Islet of Langerhans (tissue), 1 donor: ENCODE results near the gene PAPSS1.
"Not testable (repeated sequence)": the region's sequence is repeated elsewhere in the genome, so short reads cannot be mapped to it uniquely, and the experiment has no call there.

Source experiments
- FAIRE-seq: peaks from one replicate; lab custom pipeline; 2011; peaks lifted over from hg19 to GRCh38; lab: Jason Lieb, UNC

PAPSS1 gene

DNA sequence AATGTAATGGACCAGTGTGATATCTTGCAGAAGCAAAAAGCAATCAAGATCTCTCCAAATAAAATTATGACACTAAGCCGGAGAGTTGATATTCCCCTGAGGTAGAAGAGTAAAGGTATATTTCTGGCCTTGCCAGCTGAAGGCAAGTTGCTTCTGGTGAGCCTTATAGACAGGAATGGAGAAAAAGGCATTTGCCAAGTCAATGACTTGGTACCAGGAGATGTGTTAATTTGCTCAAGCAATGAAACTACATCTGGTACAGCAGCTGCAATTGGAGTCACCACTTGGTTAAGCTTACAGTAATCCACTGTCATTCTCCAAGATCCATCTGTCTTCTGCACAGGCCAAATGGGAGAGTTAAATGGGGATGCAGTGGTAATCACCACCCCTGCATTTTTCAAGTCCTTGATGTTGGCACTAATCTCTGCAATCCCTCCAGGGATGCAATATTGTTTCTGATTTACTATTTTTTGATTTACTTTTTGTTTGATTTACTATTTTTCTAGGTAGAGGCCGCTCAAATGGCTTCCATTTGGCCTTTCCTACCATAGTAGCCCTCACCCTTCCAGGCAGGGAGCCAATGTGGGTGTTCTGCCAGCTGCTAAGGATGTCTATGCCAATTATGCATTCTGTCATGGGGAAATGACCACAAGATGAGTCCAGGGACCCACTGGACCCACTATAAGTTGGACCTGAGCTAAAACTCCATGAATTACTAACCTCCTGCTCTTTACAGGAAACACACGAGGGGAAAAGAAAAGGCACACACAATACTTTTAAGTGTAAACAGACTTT, 6.3 kb upstream of the PAPSS1 start:
- FAIRE-seq: not testable (repeated sequence)

DNA sequence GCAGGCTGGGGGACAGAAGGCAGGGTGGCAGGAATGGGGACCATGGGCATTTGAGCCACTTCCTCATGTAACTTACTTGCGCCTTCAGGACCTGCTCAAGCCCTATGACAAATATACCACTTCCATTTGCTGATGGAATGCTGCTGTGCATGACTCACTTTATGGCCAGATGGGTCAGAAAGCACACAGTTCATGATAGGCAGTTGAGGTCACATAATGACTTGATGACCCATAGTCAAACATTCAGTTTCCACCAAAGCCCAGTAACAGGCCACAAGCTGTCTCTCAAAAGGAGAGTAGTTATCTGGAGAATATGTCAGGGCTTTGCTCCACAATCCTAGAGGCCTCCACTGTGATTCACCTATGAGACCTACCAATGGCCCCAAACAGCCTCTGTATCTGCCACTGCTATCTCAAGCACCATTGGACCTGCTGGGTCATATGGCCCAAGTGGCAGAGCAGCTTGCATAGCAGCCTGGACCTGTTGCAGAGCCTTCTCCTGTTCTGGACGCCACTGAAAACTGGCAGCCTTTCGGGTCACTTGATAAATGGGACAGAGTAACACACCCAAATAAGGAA, 5.3 kb upstream of the PAPSS1 start:
- no peak for FAIRE-seq

DNA sequence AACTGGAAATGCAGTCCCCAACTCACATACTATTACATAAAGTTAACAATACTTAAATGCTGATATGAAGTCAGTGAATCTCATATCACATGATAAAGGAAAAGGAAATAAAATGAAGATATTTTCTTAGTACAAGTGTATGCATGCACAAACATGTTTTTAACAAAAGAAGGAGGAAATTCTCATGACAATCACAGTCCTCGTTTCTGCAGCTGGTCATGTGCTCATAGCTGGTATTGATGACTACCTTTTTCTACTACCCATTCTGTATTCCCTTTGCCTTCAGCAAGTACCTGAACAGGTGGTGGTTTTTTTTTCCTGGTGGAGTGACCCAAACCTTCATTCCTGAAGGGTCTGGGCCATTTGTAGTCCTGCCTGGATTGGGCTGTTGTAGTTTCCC, 3.3 kb upstream of the PAPSS1 start:
- not testable (repeated sequence) for FAIRE-seq

- no peak for FAIRE-seq
These were observed 1.5 kb upstream of the PAPSS1 start for GRCh38 chr4:107721436-107722100.

- no peak for FAIRE-seq
These were observed 670 bp downstream of the PAPSS1 start for GRCh38 chr4:107719207-107719921.

GRCh38 chr4:107718351-107718965, 1.6 kb downstream of the PAPSS1 start:
- FAIRE-seq: no peak

DNA sequence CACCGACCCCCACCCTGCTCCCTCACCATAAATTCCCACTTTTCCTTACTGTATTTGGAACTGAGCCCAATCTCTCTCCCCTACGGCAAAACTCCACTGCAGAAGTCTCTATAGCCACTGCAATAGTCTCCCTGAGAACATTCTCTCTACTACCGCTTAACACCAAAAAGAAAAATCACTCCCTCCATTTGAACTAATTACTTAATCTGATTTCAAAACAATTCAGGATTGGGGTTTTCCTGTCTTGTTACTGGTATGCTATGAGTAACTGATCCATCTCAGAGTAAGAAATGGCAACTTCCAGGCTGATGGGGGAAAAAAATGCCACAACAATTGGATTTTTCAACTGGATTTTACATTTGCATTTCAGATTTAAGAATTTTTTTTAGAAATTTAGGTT, 5.8 kb downstream of the PAPSS1 start:
- no peak for FAIRE-seq

DNA sequence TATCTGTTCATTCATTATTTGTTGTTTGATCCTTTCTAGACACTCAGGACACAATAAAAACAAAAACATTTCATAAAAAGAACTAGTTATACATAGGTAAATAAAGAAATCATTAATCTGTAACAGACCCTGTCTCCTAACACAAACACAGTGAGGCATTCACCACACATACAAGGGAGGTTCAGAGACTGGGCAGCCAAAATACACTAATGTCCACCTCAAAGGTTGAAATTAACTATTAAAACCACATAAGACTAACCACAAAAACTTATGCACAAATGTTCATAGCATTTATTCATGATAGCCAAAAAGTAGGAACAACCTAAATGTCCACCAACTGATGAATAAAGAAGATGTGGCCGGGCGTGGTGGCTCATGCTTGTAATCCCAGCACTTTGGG, 7.8 kb downstream of the PAPSS1 start:
- no peak for FAIRE-seq

DNA sequence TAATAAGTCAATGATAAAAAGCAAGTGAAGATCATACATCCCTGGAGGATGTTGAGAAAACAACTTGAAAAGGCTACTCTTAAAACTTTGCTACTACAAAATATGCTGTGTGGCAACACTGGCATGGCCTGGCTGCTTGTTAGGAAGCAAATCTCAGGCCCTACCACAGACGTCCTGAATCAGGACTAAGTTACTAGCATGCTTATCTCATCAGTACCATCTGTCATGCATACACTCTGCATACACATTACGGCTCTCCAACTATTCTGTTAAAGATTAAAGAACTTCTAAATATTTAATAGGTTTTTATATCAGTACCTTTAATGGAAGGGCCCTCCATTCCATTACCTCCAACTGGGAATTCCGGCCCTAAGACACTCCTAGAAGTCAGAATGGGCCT, 8.2 kb downstream of the PAPSS1 start:
- FAIRE-seq: no peak

DNA sequence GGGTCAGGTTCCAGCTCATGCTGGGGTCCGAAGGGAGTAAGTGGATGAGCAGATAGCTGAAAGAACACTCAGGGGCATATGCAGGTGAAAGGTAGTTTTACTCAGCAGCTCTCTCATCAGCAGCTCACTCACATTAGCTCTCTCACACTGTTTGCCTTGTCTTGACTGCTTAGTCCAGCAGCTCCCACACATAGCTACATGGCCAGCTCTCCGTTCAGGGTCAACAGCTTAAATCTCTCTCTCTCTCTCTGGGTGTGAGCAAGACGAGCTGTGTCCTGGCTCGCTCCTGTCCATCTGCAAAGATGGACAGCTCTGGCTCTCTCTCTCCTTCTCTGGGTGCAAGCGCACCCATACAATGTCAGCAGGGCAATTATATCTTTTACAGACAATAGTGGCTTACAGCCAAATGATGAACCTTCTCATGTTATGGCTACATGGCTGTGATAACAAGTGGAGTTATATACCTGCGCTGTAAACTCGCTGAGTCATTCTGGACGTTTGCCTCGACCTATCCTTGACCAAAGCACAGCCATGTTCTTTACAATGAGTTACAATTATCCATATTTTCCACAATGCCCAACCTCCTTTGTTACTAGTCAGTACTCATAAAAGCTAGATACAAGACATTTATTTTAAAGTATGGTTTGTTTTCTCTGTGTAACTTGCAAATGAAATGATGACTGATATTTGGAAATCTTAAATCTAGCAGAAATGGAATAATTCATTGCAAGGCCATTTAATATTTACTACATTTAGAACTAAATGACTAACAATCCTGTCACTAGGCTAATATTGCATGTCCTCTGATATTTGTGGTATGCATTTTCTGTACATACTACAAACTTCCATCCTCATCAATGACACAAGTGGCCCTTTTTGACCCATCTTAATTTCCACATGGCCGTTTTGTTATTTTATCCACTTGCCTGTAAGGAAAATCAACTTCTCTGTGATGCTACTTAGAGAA, 9.3 kb downstream of the PAPSS1 start:
- FAIRE-seq: no peak

DNA sequence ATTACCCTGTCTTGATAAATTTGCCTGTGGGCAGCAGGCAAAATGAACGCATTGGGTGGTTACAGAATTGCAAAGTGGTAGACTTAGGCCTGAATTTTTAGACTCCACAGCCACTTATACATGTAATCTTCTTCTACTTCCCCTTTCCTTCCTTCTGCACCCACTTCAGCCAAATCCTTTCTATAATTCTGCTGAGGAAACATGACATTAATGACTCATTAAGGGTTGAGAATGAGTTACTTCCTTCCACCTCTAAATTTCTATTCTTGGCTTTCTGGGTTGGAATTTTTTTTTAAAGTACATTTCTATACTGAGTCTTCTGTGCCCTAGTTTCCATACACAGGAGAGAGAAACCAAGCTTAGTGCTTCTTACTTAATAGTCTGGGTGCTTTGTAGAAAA, 10.1 kb downstream of the PAPSS1 start:
- no peak for FAIRE-seq

DNA sequence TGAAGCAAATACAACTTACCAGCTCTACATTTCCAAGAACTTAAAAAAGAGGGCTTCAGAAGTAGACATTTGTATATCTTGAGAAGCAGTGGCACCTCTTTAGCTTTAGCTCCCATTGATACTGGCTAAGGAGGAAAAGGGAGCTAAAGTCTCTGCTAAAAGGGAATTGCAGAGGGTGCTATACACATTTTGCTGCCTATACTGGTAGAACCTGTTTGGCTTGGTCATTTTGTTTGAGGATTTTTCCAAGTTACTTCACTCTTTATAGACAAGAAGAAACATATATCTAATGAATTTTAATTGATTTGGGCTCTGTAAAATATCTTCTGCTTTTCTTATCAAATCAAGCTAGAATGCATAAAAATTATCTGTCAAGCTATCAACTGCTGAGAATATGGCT, 11.8 kb downstream of the PAPSS1 start:
- no peak for FAIRE-seq

- FAIRE-seq: peak; percentile 21
These were observed 14.1 kb downstream of the PAPSS1 start for GRCh38 chr4:107705742-107706556.

- no peak for FAIRE-seq
These were observed 18.5 kb downstream of the PAPSS1 start for GRCh38 chr4:107701565-107701964.

DNA sequence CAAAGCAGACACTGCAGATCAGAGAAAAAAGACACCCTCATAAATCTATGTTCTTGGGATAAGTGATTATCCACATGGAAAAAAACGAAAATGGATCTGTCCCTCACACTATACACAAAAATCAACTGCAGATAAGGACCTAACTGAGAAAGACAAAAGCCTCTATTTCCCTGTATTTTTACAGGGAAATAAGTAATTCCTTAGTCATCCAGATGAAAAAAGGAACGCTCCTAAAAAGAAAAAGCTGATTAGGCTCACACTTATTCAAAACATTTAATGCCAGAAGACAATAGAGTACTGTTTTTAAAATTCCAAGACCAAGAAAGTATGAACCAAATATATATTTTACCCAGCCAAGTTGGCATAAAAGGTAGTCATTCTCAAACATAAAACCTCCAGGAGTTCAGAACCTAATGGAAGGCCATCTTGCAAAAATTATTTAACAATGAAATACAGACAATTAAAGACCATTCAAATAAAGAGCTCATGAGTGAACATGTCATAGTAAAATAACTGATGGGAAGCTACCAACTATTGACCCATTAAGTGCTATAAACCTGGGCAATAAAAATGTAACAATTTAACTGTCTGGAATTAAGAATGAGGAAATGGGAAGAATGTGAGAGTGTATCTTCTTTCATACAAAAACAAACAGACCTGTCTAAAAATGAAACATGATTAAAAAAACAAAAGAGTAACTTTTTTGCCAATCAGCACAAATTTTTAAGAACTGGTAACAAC, 20.4 kb downstream of the PAPSS1 start:
- no peak for FAIRE-seq

DNA sequence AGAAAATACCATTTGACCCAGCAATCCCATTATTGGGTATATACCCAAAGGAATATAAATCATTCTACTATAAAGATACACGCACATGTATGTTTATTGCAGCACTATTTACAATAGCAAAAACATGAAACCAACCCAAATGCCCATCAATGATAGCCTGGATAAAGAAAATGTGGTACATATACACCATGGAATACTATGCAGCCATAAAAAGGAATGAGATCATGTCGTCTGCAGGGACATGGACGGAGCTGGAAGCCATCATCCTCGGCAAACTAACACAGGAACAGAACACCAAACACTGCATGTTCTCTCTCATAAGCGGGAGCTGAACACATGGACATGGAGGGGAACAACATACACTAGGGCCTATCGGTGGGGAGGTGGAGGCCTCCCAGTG, 23.8 kb downstream of the PAPSS1 start:
- not testable (repeated sequence) for FAIRE-seq

- FAIRE-seq: no peak
These were observed 26.9 kb downstream of the PAPSS1 start for GRCh38 chr4:107693132-107693531.

DNA sequence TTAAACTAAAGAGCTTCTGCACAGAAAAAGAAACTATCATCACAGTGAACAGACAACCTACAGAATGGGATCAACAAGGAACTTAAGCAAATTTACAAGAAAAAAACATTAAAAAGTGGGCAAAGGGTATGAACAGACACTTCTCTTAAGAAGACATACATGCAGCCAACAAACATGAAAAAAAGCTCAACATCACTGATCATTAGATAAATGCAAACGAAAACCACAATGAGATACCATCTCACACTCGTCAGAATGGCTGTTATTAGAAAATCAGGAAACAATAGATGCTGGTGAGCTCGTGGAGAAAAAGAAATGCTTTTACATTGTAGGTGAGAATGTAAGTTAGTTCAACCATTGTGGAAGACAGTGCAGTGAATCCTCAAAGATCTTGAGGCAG, 27.8 kb downstream of the PAPSS1 start:
- no peak for FAIRE-seq

- no peak for FAIRE-seq
These were observed 28.7 kb downstream of the PAPSS1 start for GRCh38 chr4:107691378-107691777.
